Raji (cell line): ENCODE results near the gene PIP5K1B.

Experiments
- POLR2A ChIP-seq: IDR thresholded peaks from 2 replicates; pipeline ENCODE4 v1.6.1; 2011; ENCODE audit warnings: low read depth, low read length, control low read depth; ENCODE audit not compliant: insufficient read depth

PIP5K1B gene

GRCh38 chr9:68775003-68775730, 70.1 kb downstream of the PIP5K1B start:
- no peak for TF ChIP-seq POLR2A

- no peak for TF ChIP-seq POLR2A
These were observed 72.2 kb downstream of the PIP5K1B start for GRCh38 chr9:68777070-68777763.

DNA sequence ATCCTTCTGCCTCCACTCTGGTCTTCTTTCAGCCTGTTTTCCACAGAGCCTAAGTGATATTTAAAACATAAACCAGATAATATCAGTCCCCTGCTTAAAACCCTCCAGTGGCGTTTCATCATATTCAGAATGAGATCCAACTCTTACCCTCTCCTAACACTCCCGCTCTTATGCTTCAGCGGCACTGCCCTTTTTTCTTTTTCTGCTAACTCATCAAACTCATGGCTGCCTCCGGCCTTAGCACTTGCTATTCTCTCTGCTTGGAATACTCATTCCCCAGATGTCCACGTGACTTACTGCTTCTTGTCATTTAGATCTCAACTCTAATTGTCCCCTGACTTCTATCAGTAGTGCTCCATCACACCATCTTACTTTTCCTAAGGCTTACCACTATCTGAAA, 73.6 kb downstream of the PIP5K1B start:
- no peak for TF ChIP-seq POLR2A

DNA sequence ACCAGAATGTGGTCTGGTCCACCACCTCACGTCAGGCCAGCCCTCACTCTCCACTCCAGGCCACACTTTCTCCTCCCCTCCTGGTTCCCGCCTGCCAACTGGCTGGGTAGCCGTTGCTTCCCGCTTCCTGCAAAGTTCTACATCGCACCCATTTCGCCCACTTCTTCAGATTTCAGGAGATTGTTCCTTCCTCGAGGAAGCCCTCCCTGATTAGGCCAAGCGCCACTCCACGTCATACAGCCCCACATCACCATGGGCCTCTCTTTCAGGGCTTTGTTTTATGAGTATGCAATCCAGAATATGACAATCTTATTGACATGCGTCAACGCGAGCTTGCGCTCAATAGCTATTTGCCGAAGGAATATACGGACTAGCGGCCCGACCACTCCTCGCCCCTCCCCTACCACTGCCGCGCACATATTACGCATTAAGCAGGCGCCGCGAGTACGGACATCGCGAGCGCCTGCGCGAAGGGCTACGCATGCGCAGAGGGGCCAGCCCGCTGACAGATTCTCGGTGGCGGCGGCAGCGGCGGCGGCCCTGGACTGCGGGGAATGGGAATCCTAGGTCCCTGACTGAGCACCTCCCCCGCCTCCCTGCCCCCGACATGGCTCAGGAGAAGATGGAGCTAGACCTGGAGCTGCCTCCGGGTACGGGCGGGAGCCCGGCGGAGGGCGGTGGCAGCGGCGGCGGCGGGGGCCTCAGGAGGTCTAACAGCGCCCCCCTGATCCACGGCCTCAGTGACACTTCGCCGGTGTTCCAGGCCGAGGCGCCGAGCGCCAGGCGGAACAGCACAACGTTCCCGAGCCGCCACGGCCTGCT, 74.7 kb downstream of the PIP5K1B start:
- peak; percentile 84 for TF ChIP-seq POLR2A

DNA sequence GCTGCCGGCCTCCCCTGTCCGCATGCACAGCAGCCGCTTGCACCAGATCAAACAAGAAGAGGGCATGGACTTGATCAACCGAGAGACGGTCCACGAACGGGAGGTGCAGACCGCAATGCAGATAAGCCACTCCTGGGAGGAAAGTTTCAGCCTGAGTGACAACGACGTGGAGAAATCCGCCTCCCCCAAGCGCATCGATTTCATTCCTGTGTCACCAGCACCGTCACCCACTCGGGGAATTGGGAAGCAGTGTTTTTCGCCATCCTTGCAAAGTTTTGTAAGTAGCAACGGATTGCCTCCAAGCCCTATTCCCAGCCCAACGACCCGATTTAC, 75.3 kb downstream of the PIP5K1B start:
- TF ChIP-seq POLR2A = no peak

DNA sequence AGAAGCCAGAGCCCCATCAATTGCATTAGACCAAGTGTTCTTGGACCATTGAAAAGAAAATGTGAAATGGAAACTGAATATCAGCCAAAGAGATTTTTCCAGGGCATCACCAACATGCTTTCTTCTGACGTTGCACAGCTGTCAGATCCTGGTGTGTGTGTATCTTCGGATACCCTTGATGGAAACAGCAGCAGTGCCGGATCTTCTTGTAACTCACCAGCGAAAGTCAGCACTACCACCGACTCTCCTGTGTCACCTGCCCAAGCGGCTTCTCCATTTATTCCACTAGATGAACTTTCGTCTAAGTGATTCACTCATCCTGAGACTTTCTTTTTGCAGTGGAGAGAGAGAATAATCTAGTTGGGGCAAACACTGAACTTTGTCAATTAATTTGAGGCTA, 75.7 kb downstream of the PIP5K1B start:
- no peak for TF ChIP-seq POLR2A

DNA sequence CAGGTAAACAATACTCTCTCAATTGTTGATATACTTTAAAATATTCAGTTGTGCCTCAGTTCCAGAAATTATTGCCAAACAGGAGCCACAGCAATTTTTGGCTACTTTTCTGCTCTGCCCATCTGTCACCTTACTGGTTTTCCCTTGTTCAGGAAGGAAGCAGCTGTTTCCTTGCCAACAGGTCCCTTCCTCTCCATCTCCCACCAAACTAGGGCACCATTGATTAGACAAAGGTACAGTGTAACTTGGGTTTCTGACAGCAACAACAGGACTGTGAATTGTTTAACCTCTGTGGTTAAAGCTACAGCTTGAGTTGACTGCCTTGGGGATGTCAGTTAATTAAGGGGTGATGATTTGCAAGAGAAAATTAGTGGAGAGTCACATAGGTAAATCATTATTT, 76.9 kb downstream of the PIP5K1B start:
- no peak for TF ChIP-seq POLR2A

DNA sequence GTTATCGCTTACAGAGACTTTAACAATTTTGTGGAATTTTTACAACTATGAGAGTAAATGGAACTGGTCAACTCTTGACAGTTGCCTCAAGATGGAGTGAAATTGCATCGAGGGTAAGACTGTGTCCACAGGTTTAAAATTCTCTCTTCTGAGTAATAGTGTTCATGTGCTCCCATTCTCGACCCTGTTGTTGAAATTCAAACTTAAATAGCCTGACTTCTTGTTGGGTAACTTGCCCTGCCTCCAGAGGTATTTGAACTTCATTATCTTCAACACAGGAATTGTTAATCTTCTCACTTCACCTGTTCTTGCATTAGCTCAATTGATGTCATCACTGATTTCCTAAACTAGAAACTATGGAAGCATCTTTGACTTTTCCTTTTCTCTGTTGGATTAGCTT, 77.5 kb downstream of the PIP5K1B start:
- TF ChIP-seq POLR2A = no peak

DNA sequence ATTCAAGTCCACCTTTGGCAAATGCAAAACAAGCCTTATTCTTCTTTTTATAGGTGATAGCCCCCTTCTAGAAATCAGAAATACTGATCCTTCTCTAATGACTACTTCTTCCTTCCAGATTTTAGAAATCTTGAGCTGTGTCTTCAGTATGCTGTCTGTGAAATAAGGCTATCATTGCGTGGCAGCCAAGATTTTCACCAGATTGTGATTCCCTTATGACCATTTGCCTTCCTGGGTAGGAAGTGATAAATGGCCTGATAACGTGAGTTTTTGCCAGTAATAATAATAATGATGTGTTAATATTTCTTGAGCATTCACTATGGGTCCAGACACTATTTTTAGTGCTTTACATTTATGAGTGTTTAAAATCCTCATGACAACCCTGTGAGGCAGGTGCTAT, 80.9 kb downstream of the PIP5K1B start:
- no peak for TF ChIP-seq POLR2A

- no peak for TF ChIP-seq POLR2A
These were observed 86.1 kb downstream of the PIP5K1B start for GRCh38 chr9:68791169-68791568.

DNA sequence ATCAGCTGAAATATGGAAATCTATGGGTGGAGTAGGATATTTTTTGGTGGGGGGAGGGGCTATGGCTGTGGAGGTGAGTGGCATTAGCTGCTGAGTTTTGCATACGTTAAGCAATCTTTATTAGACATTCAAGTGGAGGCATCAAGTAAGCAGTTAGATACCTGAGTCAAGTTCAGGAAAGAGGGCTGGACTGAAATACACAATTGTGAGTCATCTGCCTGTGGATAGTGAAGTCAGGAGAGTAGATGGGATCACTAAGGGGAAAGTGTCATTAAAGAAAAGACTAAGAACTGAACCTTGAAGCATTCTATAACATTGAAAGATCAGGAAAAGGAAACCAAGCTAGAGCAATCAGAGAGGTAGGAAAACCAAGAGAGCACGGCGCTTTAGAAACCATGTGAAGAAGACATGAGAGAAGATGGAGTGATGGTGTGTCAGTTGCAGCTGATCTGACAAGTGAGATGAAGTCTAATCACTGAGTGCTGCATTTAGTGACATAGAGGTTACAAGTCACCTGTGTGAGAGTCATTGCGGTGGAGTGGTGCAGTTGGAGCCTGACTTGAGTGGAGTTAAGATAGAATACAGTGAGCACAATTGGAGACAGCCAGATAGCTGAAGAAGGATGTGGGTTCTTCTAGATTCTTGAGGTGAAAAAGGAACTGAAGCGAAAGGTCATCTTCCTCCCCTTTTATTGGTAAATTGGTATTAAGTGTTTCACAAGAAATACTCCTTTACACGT, 88.7 kb downstream of the PIP5K1B start:
- no peak for TF ChIP-seq POLR2A

- TF ChIP-seq POLR2A = no peak
These were observed 89.9 kb downstream of the PIP5K1B start for GRCh38 chr9:68794898-68795297.

DNA sequence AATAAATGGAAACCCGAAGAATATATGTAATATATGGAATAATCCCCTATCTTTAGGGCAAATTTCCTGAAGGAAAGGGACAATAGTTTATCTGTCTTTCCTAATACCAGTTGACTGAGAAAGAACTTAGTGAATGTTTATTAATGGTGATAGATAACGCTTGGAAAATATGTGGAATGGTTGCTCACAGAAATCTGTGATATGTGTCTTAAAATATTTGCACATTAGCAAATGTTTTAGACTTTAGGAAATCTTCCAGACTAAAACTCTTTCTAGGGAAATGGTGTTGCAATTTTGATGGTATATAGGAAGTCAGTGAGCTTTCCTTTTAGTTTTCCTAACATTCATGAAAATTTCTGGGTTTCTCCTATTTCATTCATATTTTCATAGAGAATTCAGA, 90.4 kb downstream of the PIP5K1B start:
- TF ChIP-seq POLR2A = no peak

- TF ChIP-seq POLR2A = no peak
These were observed 92.1 kb downstream of the PIP5K1B start for GRCh38 chr9:68797116-68797515.

- no peak for TF ChIP-seq POLR2A
These were observed 93.4 kb downstream of the PIP5K1B start for GRCh38 chr9:68798423-68798822.
